ENCODE measurements around the gene GON4L.

DNA sequence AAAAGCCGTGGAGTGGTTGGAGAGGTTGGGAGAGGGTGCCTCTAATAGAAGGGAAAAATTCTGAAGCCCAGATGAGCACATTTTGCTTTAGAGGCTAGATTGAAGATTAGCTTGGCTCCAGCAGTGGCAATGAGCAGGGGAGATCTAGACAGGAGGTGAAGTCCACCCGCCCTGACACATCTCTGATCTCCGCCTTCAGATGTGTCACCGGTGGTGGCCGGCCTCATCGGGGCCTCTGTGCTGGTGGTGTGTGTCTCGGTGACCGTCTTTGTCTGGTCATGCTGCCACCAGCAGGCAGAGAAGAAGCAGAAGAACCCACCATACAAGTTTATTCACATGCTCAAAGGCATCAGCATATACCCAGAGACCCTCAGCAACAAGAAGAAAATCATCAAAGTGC, 10.8 kb upstream of the GON4L start:
- TF ChIP-seq CTCF (IDR thresholded peaks at IDR 0.05) (no peak), POLR2A (IDR thresholded peaks at IDR 0.05) (no peak)
